NCI-H748 (cell line): ENCODE results near the gene ZNF891.
A peak's percentile ranks its signal among the peaks of the same experiment; 100 is the strongest.

ENCODE experiments used
- DNase-seq: peaks from one replicate; lab custom pipeline; 2025; ENCODE audit not compliant: unreplicated experiment; lab: John Stamatoyannopoulos, UW

ZNF891 gene

GRCh38 chr12:133063556-133063955 is 66.5 kb downstream of the ZNF891 start:
- no peak for DNase-seq

- DNase-seq, result no peak
Measured at GRCh38 chr12:133061954-133062353, 68.1 kb downstream of the ZNF891 start.

- peak; percentile 30 for DNase-seq
Measured at GRCh38 chr12:133058203-133059113, 71.6 kb downstream of the ZNF891 start.

- DNase-seq, result peak; percentile 7
Measured at GRCh38 chr12:133057446-133057845, 72.6 kb downstream of the ZNF891 start.
